Globus pallidus (tissue), 1 donor: ENCODE results near the gene UBE2E2.

ENCODE experiments used
- DNase-seq: peaks from one replicate; pipeline ENCODE4 v3.0.0-alpha.2; 2015; ENCODE audit warnings: low spot score

UBE2E2 gene

GRCh38 chr3:23193831-23194230 lies 9.3 kb upstream of the UBE2E2 start:
- DNase-seq: no peak

GRCh38 chr3:23198801-23199200 lies 4.3 kb upstream of the UBE2E2 start:
- DNase-seq: no peak

DNA sequence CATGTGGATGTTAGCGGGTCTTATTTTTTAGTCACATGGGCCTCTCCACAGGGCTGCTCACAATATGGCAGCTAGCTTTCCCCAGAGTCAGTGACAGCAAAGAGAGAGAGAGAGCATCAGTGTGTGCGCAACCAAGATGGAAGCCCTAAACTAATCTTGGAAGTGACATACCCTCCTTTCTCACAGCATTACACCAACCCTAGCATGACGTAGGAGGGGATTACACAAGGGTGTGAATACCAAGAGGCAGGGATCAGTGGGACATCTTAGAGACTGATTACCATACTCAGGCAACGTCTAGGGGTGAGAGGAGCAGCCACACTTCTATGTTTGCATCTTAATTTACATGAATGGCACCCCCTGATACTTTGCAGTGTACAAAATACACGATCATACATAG lies 3.5 kb upstream of the UBE2E2 start:
- DNase-seq: no peak

DNA sequence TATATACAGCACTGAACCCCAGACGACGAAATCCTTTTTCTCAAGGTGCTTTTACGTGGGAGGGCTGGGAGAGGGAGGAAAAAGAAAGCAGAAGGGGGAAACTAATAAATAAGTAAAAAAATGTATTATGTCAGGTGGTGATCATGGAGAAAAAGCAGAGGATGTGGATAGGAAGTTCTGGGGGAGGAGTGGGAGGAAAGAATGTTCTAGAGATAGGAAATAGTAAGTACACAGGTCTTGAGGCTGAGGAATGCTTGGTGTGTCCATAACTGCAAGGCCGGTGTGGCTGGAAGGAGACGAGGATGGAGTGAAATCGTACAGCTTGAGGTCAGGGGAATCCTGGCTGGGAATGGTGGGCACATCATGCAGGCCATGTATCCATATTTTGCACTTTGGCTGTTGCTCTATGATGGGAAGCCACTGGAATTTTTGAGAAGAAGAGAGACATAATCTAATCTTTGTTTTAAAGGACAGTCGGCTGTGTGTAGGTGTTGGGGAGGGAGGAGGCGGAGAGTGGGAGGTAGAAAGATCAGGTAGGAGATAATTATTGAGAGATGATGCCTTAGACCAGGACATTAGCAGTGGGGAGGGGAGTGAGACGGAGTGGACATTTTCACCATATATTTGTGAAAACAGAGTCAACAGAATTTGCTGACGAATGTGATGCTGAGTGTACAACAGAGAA lies 1.8 kb upstream of the UBE2E2 start:
- DNase-seq: no peak

GRCh38 chr3:23202203-23202920 lies 765 bp upstream of the UBE2E2 start:
- no peak for DNase-seq

DNA sequence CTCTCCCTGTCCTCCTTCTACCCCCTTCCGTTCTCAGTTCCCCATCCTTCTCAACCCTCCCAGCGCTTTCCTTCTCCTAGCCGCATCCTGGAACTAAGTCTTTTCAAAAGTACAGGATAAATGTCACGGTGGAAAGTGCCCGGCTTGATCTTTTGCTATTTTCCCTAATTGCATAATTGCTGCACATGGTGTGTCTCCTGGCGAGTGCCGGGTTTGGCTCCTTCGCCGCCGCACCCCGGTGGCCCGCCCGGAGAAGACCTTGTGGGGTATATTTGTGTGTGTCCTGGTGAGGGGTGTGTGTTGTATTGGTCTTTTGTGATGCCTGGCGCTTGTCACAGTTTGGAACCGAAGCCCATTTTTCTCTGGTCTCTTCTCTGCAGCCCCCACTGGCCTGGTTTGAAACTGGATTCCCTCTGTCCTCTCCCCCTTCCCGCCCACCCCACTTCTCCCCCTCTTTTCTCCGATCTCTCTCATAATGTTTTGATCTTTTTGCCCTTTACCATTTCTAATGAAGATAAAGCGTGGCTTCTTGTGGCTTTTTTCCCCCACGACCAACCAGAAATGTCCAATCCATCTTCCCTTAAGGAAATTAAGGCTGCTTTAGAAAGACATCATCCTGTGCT lies 692 bp downstream of the UBE2E2 start:
- DNase-seq: peak; percentile 66

GRCh38 chr3:23206366-23206765 lies 3.2 kb downstream of the UBE2E2 start:
- no peak for DNase-seq

- no peak for DNase-seq
Measured at GRCh38 chr3:23209103-23209502, 6.0 kb downstream of the UBE2E2 start.

DNA sequence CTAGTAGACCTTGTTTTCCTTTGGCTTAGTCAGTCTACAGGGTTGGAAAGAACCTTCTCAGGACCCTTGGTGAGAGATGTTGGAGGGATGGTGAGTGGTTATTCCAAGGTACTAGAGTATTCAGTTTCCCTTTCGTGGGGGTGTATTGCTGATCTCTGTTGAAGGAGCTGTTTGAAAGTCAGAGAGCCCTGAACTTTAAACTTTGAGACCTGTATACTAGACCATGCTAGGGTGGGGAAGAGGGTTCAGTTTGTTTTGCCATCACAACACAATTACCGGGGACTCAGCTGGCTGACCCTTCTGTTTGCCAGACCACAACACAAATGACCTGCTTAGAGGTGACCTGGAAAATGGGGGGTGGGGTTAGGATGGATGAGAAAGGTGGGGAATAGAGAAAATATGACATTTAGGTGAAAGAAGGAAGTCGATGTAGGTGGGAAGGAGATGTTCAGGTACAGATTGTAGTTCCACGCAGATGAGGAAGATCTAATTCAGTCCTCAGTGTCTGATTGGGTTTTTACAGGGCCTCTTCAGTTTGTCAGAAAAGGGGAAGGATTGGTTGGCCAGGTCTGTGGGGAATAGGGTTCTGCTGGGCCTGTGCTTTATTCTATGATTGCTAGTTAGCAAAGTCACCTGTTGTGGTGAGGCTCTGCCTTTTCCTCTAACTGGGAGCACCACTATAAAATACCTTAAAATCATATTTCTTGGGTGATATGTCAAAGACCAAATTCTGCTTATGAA lies 6.8 kb downstream of the UBE2E2 start:
- no peak for DNase-seq

- DNase-seq: no peak
Measured at GRCh38 chr3:23213813-23214212, 10.7 kb downstream of the UBE2E2 start.

- DNase-seq: no peak
Measured at GRCh38 chr3:23217872-23218554, 14.9 kb downstream of the UBE2E2 start.

DNA sequence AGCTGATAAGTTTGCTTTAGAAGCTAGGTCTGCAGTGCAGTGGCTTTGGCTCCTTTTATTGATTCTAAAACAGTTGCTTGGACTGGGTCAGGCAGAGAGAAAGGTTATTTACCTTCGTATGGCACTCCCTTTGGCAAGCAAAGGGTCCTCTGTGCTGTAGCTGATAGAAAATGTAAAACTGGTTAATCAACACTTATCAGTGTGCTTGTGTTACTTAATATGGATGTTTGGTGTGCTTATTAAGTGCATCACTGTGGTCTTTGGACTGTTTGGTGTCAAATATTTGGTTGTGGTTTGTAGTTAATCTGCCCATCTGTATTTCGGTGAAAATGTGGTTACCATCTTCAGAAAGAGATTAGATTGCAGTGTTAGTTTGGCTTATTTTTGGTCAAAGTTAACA lies 16.0 kb downstream of the UBE2E2 start:
- no peak for DNase-seq

GRCh38 chr3:23219552-23219951 lies 16.4 kb downstream of the UBE2E2 start:
- DNase-seq: no peak

DNA sequence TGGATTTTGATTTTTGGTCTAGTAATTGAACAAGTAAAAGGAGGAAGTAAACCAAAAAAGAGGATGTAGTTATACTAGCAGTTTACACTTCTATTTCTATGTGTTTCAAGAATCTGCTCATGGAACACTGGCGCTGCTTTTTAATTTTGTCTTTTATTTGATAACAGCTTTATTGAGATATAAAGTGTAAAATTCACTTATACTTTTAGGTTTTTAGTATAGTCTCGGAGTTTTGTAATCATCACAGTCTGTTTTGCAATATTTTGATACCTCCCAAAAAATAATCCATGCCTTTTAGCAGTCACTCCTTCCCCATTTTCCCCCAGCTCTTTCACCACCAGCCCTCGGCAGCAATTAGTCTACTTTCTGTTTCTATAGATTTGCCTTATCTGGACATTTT lies 18.0 kb downstream of the UBE2E2 start:
- DNase-seq: no peak

DNA sequence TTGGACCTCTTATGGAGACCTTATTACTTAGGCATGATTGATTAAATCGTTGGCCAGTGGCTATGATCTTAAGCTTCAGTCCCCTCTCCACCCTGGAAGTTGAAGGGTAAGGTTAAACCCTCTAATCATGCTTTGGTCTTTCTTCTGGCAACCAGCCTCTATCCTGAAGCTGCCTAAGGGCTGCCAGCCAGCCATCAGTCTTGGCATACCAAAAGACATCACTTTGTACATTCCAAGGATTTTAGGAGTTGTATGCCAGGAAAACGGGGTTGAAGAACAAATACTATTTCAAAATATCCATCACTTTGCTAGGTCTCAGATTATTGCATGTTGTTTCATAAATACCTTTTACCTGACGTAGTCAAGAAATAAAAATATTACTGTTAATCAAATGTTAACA lies 28.9 kb downstream of the UBE2E2 start:
- no peak for DNase-seq

DNA sequence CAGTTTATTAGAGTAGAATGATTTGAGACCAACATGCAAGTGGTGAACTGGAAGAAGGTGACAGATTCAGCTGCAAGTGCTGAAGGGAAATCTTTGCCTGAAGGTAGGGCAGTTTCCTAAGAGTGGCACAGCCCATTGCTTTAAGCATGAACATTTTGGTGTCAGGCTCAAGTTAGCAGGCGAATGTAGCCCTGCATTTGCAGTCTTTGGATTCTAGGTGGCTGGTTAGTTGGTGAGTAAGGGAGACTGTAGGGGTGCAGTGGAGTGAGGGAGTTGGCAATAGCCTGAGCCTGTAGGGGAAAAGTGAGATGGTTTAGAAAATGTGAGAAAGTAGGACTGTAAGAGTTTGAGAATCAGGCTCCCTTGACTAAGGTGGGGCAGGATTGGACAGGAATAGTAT lies 29.7 kb downstream of the UBE2E2 start:
- no peak for DNase-seq

GRCh38 chr3:23235264-23235663 lies 32.1 kb downstream of the UBE2E2 start:
- no peak for DNase-seq

- no peak for DNase-seq
Measured at GRCh38 chr3:23236890-23237289, 33.8 kb downstream of the UBE2E2 start.

DNA sequence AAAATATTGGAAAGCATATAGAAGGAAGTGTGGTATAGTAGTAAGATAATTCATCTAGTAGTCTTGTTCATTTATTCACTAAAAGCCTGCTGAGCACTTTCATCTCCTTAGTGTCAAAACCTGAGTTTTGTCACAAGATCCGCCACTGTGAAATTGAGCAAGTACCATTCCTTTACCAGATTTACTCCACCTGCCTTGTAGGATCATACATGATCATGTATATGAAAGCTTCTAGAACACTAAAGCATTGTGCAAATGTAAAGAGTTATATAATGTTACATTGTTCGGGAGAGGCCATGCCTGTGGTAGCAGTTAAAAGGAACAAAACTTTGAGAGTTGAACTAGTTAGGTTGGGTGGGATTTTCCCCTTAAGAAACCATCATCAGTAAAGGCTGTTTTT lies 35.0 kb downstream of the UBE2E2 start:
- DNase-seq: no peak

DNA sequence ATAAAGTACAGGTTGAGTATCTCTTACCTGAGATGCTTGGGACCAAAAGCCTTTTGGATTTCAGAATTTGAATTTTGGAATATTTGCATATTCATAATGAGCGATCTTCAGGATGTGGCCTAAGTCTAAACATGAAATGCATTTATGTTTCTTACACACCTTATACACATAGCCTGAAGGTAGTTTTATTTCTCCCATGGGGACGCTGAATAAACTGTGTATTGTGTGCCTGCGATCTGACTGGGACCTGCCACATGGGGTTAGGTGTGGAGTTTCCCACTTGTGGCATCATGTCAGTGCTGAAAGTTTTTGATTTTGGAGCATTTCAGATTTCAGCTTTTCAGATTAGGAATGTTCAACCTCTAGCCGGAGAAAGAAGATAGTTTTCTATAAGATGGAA lies 35.5 kb downstream of the UBE2E2 start:
- DNase-seq: no peak

GRCh38 chr3:23239211-23240068 lies 36.3 kb downstream of the UBE2E2 start:
- DNase-seq: no peak
